NCI-H748 (cell line): Measurements from ENCODE around the gene MMP3.

Source experiments
- DNase-seq: peaks from one replicate; lab custom pipeline; 2025; ENCODE audit not compliant: unreplicated experiment; lab: John Stamatoyannopoulos, UW

Gene MMP3

GRCh38 chr11:102832612-102833011 lies 10.8 kb downstream of the MMP3 start:
- no peak for DNase-seq

GRCh38 chr11:102831489-102832440 lies 11.6 kb downstream of the MMP3 start:
- DNase-seq = no peak

- DNase-seq = no peak
Observed at GRCh38 chr11:102831128-102831488, 12.3 kb downstream of the MMP3 start.

- no peak for DNase-seq
Observed at GRCh38 chr11:102830001-102830727, 13.2 kb downstream of the MMP3 start.

- DNase-seq = no peak
Observed at GRCh38 chr11:102829316-102830000, 14.0 kb downstream of the MMP3 start.

- no peak for DNase-seq
Observed at GRCh38 chr11:102824556-102824955, 18.9 kb downstream of the MMP3 start.

GRCh38 chr11:102819491-102819890 lies 23.9 kb downstream of the MMP3 start:
- no peak for DNase-seq

- no peak for DNase-seq
Observed at GRCh38 chr11:102813484-102813883, 29.9 kb downstream of the MMP3 start.

- no peak for DNase-seq
Observed at GRCh38 chr11:102812188-102812587, 31.2 kb downstream of the MMP3 start.

- DNase-seq = peak; percentile 46
Observed at GRCh38 chr11:102810950-102811660, 32.3 kb downstream of the MMP3 start.

GRCh38 chr11:102809971-102810370 lies 33.4 kb downstream of the MMP3 start:
- no peak for DNase-seq

GRCh38 chr11:102807921-102808320 lies 35.5 kb downstream of the MMP3 start:
- DNase-seq = no peak

GRCh38 chr11:102806296-102806695 lies 37.1 kb downstream of the MMP3 start:
- DNase-seq = no peak

- no peak for DNase-seq
Observed at GRCh38 chr11:102802341-102802740, 41.1 kb downstream of the MMP3 start.

- no peak for DNase-seq
Observed at GRCh38 chr11:102800767-102801166, 42.6 kb downstream of the MMP3 start.

- DNase-seq = no peak
Observed at GRCh38 chr11:102799681-102800340, 43.6 kb downstream of the MMP3 start.

GRCh38 chr11:102798012-102798746 lies 45.2 kb downstream of the MMP3 start, which contains the start of gene MMP1:
Gene MMP1, minus strand, starts transcription at chr11:102798160. Its CDS starts 68 bp downstream, at chr11:102798092.
- DNase-seq = no peak

GRCh38 chr11:102794382-102794781 lies 49.0 kb downstream of the MMP3 start:
- peak; percentile 36 for DNase-seq

GRCh38 chr11:102793677-102794290 lies 49.6 kb downstream of the MMP3 start:
- no peak for DNase-seq
